GM19035 (cell line): Measurements from ENCODE around the gene GADD45GIP1.
"Not testable (repeated sequence)": the region's sequence is repeated elsewhere in the genome, so short reads cannot be mapped to it uniquely, and the experiment has no call there.

ENCODE experiments used
- ATAC-seq: cut with Tn5 transposase; IDR thresholded peaks from one replicate; pipeline ENCODE4 v1.9.1; 2021; ENCODE audit not compliant: unreplicated experiment

GADD45GIP1 gene

GRCh38 chr19:12990431-12990830 lies 33.4 kb upstream of the GADD45GIP1 start:
- ATAC-seq: no peak

DNA sequence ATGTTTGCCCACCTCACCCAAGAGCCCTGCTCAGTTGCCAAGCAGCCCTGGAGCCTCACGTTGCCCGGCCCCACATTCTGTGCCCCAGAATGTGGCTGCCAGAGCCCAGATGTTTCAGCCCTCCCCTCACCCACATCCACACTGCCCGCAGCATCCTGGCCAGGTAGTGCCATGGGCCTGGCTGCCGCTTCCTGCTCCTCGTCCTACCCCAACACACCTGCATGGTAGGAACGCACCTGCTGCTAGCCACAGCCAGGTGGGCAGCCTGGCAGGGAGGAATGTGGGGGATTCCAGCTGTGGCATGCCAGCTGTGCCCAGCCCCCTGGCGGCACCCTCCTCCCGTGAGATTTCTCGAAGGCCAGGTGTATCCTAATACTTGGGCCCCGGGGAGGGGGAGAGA lies 30.8 kb upstream of the GADD45GIP1 start:
- ATAC-seq: no peak

DNA sequence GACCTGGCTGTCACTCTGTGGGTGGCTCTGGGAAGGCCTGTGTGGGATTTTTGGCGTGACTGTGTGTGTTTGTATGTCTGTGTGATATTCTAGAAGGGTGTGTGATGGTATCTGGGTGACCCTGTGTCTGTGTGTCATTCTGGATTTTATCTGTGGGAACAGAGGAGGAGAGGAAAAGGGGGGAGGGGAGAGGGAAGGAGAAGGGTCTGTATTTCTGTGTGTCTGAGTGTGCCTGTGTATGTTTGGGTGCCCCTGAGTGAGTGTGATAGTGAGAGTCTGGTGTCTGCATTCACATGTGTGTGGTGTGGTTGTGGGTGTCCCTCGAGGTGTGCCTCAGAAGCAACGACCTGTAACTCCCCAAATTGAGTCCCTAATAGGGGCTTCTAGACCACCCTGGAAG lies 30.2 kb upstream of the GADD45GIP1 start:
- no peak for ATAC-seq

- ATAC-seq: no peak
Measured at GRCh38 chr19:12986726-12987125, 29.7 kb upstream of the GADD45GIP1 start.

DNA sequence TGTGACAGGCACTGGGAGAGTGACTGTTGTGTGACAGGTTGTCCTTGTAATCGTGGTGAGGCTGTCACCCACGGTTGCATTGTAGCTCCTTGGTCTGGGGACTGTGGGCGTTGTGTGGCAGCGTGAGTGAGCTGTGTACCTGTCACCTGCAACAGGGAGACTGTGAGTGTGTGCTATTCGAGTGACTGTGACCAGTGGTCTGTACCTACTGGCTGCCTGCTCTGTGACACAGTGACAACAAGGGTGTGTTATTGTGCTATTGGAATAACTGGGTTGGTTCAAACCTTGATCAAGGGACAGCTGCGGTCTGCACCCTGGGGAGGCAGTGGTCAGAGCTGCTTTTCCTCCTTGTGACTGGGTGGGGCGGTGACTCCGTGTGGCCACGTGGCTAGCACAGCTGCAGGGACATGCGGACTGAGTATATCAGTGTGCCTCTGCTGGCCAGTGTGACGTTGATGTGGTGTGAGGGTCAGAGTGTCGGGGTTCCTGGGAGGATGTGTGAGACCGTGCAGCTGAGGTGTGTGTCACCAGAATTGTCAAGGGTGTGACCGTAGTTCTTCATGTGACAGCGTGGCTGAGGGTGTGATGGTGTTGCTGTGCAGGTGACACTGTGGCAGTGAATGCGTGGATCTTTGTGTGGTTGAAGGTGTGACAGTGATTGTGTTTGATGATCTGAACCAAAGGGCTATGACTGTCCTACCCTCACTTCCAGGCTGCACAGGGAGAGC lies 28.2 kb upstream of the GADD45GIP1 start:
- no peak for ATAC-seq

DNA sequence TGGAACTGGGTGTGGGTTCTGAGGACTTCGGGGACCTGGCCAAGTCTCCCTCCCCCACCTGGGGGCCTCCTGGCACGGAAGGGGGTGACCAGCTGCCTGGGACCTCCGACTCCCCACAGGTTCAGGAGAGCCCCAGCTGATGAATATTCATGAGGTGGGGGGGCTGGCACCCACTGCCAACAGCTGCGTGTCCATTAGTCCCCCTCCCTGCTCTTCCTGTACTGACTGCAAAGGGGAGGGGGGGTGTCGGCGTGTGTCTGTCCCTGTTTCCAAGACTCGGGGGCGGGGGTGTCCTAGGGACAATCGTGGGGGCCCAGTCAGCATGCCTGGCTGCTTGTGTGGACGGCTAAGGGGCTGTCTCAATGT lies 27.6 kb upstream of the GADD45GIP1 start:
- no peak for ATAC-seq

GRCh38 chr19:12984143-12984627 lies 27.2 kb upstream of the GADD45GIP1 start:
- ATAC-seq: no peak

- ATAC-seq: peak; percentile 52
Measured at GRCh38 chr19:12983542-12984142, 26.6 kb upstream of the GADD45GIP1 start.

- ATAC-seq: no peak
Measured at GRCh38 chr19:12983091-12983490, 26.1 kb upstream of the GADD45GIP1 start.

- ATAC-seq: no peak
Measured at GRCh38 chr19:12982648-12983047, 25.6 kb upstream of the GADD45GIP1 start.

DNA sequence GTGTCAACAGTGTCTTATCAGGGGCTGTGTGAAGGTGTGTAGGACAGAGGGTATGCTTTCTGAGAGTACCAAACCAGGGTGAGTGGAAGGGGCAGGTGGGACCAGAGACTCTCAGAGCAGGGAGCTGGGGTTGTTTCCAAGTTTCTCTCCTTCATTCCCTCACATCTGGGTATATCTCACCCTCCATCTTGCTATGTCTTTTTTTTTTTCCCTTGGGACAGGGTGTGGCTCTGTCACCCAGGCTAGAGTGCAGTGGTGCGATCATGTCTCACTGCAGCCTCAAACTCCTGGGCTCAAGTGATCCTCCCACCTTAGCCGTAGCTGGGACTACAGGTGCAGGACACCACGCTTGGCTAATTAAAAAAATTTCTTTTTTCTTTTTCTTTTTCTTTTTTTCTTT lies 23.0 kb upstream of the GADD45GIP1 start:
- ATAC-seq: no peak

DNA sequence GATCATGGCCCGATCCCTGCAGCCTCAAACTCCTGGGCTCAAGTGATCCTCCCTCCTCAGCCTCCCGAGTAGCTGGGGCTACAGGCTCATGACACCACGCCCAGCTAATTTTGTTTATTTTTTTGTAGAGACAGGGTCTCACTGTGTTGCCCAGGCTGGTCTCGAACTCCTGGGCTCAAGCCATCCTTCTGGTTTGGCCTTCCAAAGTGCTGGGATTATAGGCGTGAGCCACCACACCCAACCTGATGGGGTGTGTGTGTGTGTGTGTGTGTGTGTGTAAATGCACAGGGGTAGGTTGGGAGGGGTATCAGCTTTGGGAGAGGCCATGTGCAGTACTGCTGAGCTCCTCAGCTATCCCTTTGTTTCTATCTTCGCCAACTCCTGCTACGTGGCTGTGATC lies 19.1 kb upstream of the GADD45GIP1 start:
- ATAC-seq: not testable (repeated sequence)

- no peak for ATAC-seq
Measured at GRCh38 chr19:12975221-12975741, 18.3 kb upstream of the GADD45GIP1 start.

DNA sequence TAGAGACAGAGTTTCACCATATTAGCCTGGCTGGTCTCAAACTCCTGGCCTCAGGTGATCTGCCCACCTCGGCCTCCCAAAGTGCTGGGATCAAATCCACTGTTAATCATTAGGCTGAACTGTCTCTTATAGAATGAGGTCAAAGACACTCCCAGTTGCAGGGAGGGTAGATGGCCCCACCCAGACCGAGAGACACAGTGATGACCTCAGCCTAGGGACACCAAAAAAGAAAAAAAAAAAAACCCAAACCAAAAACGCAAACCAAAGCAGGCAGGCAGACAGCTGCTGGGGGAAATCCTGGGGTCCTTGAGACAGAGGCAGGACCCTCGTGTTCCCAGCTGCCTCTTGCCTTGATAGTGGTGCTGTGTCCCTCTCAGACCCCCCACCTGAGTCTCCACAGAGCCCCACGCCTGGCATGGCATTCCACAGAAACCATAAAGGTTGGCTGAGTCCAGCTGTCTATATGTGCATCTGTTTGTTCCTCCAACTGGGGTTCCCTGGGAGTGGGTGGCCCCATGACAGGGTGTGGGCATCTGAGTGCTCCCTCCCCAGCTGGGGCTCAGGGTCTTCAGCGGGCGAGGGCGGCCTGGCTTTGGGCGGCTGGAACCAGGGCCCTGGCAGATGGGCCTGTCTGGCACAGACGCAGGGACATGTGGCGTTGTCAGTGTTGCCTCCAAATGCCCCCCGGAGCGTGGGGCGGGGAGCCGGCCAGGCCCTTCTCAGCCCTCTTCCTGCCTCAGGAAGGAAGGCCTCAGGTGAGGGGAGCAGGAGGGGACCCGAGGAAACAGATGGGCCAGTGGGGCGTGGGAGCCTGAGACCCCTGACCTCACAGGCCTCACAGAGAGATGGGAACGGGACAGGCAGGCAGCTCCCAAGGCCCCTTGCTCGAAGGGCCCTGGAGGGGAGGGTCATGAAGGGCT lies 17.5 kb upstream of the GADD45GIP1 start:
- ATAC-seq: no peak

DNA sequence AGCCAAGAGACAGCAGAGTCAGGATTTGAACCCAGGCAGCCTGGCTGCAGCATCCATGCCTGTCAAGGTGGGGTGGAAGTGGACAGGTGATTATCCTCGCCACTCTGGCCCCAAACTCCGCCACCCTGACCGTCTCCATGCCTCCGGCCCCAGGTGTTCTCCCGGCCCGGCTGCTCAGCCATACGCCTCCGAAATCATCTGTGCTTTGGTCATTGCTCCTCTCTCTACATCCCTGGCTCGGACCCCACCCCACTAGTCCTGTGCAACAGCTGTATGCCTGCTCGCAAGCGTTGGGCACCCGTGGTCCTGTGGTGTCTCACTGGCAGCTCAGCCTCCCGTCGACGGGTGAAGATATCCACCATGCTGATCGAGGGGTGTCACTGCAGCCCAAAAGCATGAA lies 16.2 kb upstream of the GADD45GIP1 start:
- no peak for ATAC-seq

DNA sequence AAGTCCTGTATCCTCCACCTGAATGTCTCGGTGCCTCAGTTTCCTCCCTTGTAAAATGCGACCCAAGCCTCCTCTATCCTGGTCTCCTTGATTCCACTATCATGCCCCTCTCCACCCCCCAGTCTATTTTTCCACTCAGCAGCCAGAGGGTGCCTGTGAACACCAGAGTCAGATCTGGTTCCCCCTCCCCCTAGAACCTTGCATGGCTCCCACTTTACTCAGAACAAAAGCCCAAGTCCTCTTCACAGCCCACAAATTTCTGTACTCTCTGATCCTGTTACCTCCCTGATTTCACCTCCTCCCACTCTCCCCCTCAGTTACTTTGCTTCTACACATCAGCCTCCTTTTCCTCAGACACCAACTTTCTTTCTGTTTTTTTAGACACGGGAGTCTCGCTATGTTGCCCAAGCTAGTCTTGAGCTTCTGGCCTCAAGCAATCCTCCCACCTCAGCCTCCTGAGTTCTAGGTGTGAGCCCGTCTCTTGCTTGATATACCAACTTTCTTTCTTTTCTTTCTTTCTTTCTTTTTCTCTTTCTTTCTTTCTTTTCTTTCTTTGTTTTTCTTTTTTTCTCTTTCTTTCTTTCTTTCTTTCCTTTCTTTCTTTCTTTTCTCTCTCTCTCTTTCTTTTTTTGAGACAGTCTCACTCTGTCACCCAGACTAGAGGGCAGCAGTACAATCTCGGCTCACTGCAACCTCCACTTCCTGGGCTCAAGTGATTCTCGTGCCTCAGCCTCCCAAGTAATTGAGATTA lies 13.2 kb upstream of the GADD45GIP1 start:
- no peak for ATAC-seq

DNA sequence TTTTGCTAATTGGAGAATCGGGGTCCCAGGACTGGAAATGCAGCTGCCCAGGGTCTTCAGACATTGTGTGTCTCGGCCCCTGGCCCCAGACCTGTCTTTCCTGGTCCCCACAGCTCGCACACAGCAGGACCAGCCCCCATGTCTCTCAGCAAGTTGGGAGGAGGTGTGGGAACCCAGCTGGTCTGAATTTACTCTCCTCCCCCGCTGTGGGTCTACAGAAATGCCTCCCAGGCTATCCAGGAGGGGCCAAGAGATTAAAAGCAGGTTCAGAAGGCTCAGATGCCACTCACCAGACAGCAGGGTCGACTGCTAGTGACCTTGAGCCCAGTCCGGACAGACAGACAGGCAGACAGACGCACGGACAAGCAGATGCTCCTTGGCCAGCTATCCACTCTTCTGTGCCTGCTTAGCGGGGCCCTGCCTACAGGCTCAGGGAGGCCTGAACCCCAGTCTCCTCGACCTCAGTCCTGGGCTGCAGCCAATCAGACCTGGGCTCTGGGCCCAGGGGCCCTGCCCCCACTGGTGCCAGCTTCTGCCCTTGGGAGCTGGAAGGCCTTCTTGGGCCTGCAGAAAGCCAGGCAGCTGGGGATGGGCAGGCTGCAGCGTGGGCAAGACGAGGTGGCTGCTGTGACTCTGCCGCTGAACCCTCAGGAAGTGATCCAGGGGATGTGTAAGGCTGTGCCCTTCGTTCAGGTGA lies 12.4 kb upstream of the GADD45GIP1 start, which contains the start of gene DAND5:
Gene DAND5 (plus strand): TSS at position 285 of the 697 bp plus-strand sequence. CDS start 85 bp downstream, at position 370.
- no peak for ATAC-seq

DNA sequence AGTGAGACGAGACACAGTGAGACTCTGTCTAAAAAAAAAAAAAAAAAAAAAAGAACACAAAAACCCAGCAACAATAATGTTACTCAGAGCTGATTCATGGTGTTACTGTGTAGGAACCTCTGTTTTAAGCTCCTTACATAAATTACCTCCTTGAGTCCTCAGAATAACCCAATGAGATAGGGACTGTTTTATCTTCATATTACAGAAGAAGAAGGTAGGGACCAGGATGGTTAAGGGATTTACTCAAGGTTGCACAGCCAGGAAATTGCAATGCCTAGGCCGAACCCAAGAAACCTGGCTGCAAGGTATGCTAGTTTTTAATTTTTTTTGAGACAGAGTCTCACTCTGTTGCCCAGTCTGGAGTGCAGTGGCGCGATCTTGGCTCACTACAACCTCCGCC lies 10.9 kb upstream of the GADD45GIP1 start:
- no peak for ATAC-seq

DNA sequence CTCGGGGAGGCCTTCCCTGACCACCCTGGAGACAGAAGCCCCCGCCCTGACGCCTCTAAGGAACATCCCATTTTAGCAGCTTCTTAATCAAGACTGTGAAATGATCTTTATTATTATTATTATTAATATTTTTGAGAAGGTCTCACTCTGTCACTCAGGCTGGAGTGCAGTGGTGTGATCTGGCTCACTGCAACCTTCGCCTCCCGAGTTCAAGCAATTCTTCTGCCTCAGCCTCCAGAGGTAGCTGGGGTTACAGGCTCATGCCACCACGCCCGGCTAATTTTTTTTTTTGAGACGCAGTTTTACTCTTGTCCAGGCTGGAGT lies 8.8 kb upstream of the GADD45GIP1 start:
- no peak for ATAC-seq
